ENCODE measurements around the gene MPP2. TPM values are rescaled to one million over a fixed set of nuclear protein-coding genes. Genes with fewer than 3 reads are reported as not detected.

The MPP2 gene
- total RNA-seq, 6 donors from 2014 or later, result 0.20 to 2.0 (median 0.74) TPM; not detected in 1

DNA sequence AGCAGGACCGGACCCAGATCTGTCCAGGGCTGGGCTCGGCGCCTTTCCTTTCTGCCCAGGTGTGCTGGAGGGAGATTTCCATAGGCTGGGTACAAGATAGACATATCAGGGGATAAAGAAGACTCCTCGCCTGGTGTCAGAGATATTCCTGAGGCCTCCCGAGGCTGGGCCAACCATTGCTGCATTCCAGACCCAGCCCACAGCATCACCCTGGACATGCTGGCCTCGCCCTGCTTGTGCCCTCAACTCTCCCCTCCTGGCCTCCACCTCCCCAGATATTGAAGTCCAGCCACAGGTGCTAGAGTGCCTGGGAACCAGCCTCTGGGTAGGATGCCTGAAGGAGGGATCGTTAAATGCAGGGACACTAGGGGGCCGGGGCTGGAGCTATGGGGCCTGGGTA, 58.2 kb downstream of the MPP2 start:
- ATAC-seq (ENCODE audit: low FRiP score in 2 of 2), result no peak
- DNase-seq, result no peak
- Histone ChIP-seq H3K27me3 (no peaks in the 10 kb centered on the region), H3K36me3 (no peaks in the 10 kb centered on the region), H3K4me1 (peaks cover 0 to 11% (median 10%) of the 10 kb centered on the region in 4 donors), H3K27ac (peak overlapping the region in 2 of 4 donors; percentile 21 to 77), H3K9me3 (no peaks in the 10 kb centered on the region), H3K4me3 (peak overlapping the region in 3 of 4 donors; percentile 15 to 37 (median 19))
- 86 to 87% methylated on average over 8 of the region's 8 CpGs for WGBS, 2 donors
- TF ChIP-seq CTCF (IDR thresholded peaks at IDR 0.05) (no peak), POLR2AphosphoS5 (IDR thresholded peaks at IDR 0.05) (no peak), POLR2A (IDR thresholded peaks at IDR 0.05) (no peak), EP300 (IDR thresholded peaks at IDR 0.05) (no peak)

- H3K27me3 ChIP-seq, result no peaks in the 10 kb centered on the region
- no peaks in the 10 kb centered on the region for H3K36me3 ChIP-seq
- no peaks in the 10 kb centered on the region for H3K9me3 ChIP-seq
- H3K4me3 ChIP-seq, result peak overlapping the region in 3 of 4 donors; percentile 15 to 37 (median 19)
- peaks cover 0 to 11% (median 10%) of the 10 kb centered on the region in 4 donors for H3K4me1 ChIP-seq
- ATAC-seq (ENCODE audit: low FRiP score in 2 of 2) (no peak), DNase-seq (no peak)
- 78 to 93% methylated on average over 8 to 10 of the region's 10 CpGs for WGBS, 2 donors
- TF ChIP-seq POLR2A (IDR thresholded peaks at IDR 0.05) (no peak), EP300 (IDR thresholded peaks at IDR 0.05) (peak in 1 of 4 donors; percentile 18), CTCF (IDR thresholded peaks at IDR 0.05) (no peak), POLR2AphosphoS5 (IDR thresholded peaks at IDR 0.05) (peak in 1 of 2 donors; percentile 50)
- H3K27ac ChIP-seq, result peak overlapping the region in 2 of 4 donors; percentile 21 to 77
Observed at GRCh38 chr17:43848601-43849000, 58.7 kb downstream of the MPP2 start.

DNA sequence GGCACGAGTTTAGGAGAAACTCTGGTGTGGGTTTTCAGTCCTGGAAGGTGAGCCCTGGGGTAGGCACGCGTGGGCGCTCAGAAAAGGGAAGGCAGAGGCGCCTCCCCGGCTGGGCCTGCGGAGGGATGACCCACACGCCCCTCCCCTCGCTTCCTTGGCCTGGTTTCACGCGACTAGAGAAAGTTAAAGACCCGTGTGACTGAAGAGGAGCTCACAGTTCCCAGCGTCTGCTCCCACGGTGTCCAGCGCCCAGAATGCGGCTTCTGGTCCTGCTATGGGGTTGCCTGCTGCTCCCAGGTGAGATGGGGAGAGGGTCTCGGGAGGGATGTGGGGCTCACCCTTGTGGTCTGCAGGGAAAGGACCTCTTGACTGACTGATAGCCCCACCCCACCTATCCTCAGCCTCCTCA, 60.4 kb downstream of the MPP2 start, which contains the start of gene CD300LG:
Gene CD300LG, plus strand, starts transcription at position 214 of the 409 bp plus-strand sequence. Its CDS starts 41 bp downstream, at position 255.
- ATAC-seq (ENCODE audit: low FRiP score in 2 of 2) (peak in 1 of 2 donors; percentile 44), DNase-seq (peak in 1 of 2 donors; percentile 55)
- peaks cover 0 to 12% (median 10%) of the 10 kb centered on the region in 4 donors for H3K4me1 ChIP-seq
- peak within 1 kb of the TSS; percentile 16 to 77 (median 46) for H3K27ac ChIP-seq
- no peaks in the 10 kb centered on the region for H3K9me3 ChIP-seq
- H3K36me3 ChIP-seq, result no peaks in the 10 kb centered on the region
- peak within 1 kb of the TSS in 3 of 4 donors; percentile 24 to 37 (median 36) for H3K4me3 ChIP-seq
- no peaks in the 10 kb centered on the region for H3K27me3 ChIP-seq
- 24 to 35% methylated on average over 16 to 17 of the region's 17 CpGs for WGBS, 2 donors
- TF ChIP-seq POLR2A (IDR thresholded peaks at IDR 0.05) (no peak), POLR2AphosphoS5 (IDR thresholded peaks at IDR 0.05) (peak in 1 of 2 donors; percentile 22)

DNA sequence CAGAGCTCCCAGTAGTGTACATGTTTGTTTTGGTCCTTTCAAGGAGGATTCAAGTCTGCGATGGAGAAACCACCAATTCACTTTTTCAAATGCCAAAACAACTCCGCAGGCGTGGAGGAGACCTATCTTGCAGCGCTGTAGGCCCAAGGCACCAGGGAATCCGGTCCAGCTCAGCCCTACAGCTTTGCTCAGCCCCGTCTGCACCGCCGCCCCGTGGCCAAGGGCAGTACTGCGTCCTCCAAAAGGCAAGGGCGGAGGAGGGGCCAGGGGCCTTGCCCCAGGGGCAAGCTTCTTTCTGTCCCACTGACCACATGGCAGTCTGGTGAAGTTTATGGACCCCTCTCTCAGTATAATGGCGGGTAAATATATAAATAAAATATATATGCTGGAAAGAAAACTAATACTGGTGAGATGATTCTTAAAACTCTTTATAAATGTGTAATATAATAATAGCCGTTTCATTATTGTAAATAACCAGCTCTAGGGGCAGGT, 61.1 kb downstream of the MPP2 start:
- H3K4me1 ChIP-seq, result peaks cover 2 to 17% (median 12%) of the 10 kb centered on the region in 4 donors
- TF ChIP-seq EP300 (IDR thresholded peaks at IDR 0.05) (no peak), POLR2A (IDR thresholded peaks at IDR 0.05) (no peak), POLR2AphosphoS5 (IDR thresholded peaks at IDR 0.05) (peak; percentile 30 to 53), CTCF (IDR thresholded peaks at IDR 0.05) (peak; percentile 92 to 99 (median 96))
- ATAC-seq (ENCODE audit: low FRiP score in 2 of 2) (peak; percentile 93 to 97), DNase-seq (peak; percentile 84 to 97)
- H3K4me3 ChIP-seq, result no peak overlapping the region
- 9 to 11% methylated on average over 11 to 13 of the region's 13 CpGs for WGBS, 2 donors
- no peaks in the 10 kb centered on the region for H3K9me3 ChIP-seq
- no peaks in the 10 kb centered on the region for H3K27me3 ChIP-seq
- peak overlapping the region in 2 of 4 donors; percentile 19 to 77 for H3K27ac ChIP-seq
- no peaks in the 10 kb centered on the region for H3K36me3 ChIP-seq

DNA sequence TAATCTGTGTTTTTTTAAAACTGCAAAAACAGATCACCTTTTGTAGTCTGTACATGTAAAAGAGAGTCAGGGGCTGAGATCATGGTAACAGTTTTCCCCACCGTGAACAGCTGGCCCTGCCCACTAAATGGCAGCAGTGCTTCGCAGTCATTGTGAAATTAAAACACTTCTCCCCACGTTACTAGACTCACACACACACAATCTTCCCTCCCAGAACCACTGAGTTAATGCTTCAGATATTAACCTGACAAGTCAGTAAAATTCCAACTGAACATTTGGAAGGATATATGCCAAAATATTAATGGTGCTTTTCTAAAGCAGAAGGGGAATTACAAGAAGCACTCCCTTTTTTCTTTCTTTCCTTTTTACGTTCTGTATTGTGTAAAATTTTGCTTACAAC, 61.6 kb downstream of the MPP2 start:
- TF ChIP-seq CTCF (IDR thresholded peaks at IDR 0.05) (no peak), EP300 (IDR thresholded peaks at IDR 0.05) (no peak), POLR2AphosphoS5 (IDR thresholded peaks at IDR 0.05) (no peak), POLR2A (IDR thresholded peaks at IDR 0.05) (no peak)
- H3K9me3 ChIP-seq, result no peaks in the 10 kb centered on the region
- H3K36me3 ChIP-seq, result no peaks in the 10 kb centered on the region
- H3K27ac ChIP-seq, result peak overlapping the region in 1 of 4 donors; percentile 3
- H3K4me3 ChIP-seq, result no peak overlapping the region
- no peaks in the 10 kb centered on the region for H3K27me3 ChIP-seq
- peaks cover 7 to 22% (median 14%) of the 10 kb centered on the region in 4 donors for H3K4me1 ChIP-seq
- 63 to 64% methylated on average over 4 of the region's 4 CpGs for WGBS, 2 donors
- DNase-seq, result no peak
- ATAC-seq (ENCODE audit: low FRiP score in 2 of 2), result no peak
